ENCODE measurements around the gene UACA. TPM values are rescaled to one million over a fixed set of nuclear protein-coding genes. Genes with fewer than 3 reads are reported as not detected.

The UACA gene
- total RNA-seq, 1 experiment from 2014 or later, result 44.8 TPM

DNA sequence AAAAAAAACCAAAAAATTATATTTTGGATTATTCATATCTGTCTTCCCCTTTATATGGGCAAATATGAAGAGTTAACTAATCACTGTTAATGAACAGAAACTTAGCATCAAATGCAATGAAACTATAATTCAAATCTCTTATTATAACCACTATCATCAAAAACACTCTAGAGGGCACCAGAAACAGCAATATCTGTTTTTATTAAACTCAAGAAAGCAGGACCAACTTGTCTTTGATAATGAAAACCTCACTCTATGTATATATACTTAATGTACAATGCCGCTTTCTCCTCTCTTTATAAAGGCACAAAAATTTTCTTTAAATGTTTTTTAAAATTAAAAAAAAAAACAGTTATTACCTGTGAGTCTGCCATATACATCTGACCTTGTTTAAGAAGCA is 92.7 kb downstream of the UACA start:
- TF ChIP-seq ZNF219 (CRISPR knock-in tag; IDR thresholded peaks at IDR 0.05; ENCODE audit: borderline replicate concordance), result no peak
- TF ChIP-seq ZNF396 (CRISPR knock-in tag; IDR thresholded peaks at IDR 0.05; ENCODE audit: borderline replicate concordance), result no peak
- no peak for TF ChIP-seq ZNF671 (CRISPR knock-in tag; IDR thresholded peaks at IDR 0.05)
- no peak for TF ChIP-seq SMAD3 (CRISPR knock-in tag; IDR thresholded peaks at IDR 0.05; ENCODE audit: borderline replicate concordance)
- TF ChIP-seq PRDM15 (CRISPR knock-in tag; IDR thresholded peaks at IDR 0.05), result no peak

DNA sequence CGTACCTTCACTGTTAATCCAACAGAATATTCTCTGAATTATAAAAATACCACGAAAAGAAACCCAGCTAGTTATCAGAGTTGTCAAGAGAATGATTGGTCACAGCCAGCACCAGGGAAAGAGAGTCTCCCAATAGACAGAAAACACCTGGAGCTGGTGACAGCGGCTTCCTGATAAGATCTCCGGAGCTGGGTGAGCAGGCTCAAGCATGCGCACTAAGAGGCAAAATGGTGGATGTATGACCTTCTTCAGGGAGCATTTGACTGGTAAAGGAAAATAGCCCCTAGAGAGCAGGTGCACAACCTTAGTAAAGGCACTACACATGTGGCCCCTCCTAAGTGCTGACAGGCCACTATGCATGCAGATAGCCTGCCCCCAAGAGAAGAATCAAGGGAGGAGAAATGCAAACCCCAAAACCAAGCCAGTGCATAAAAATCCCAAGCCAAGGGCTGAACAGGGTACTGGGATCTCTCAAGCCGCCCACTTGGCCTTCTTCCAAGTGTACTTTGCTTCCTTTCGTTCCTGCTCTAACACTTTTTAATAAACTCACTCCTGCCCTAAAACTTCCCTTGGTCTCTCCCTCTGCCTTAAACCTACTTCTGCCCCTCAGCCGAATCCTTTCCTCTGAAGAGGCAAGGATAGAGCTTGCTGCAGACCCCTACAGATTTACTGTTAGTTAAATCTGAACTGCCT is 93.2 kb downstream of the UACA start:
- H3K27ac Mint-ChIP-seq, result no peak overlapping the region
- TF ChIP-seq NR1H2 (CRISPR knock-in tag; IDR thresholded peaks at IDR 0.05) (no peak), MXD4 (CRISPR knock-in tag; IDR thresholded peaks at IDR 0.05; ENCODE audit: borderline replicate concordance) (no peak), SOX15 (CRISPR knock-in tag; IDR thresholded peaks at IDR 0.05) (no peak), TEAD1 (CRISPR knock-in tag; IDR thresholded peaks at IDR 0.05) (no peak), ZNF317 (CRISPR knock-in tag; IDR thresholded peaks at IDR 0.05; ENCODE audit: borderline replicate concordance, low read depth) (no peak), NFE2L1 (CRISPR knock-in tag; IDR thresholded peaks at IDR 0.05) (no peak), SMAD3 (CRISPR knock-in tag; IDR thresholded peaks at IDR 0.05; ENCODE audit: borderline replicate concordance) (no peak), JUN (CRISPR knock-in tag; IDR thresholded peaks at IDR 0.05) (no peak), ZNF281 (CRISPR knock-in tag; IDR thresholded peaks at IDR 0.05) (no peak)
- TF ChIP-seq, protein P1, sequence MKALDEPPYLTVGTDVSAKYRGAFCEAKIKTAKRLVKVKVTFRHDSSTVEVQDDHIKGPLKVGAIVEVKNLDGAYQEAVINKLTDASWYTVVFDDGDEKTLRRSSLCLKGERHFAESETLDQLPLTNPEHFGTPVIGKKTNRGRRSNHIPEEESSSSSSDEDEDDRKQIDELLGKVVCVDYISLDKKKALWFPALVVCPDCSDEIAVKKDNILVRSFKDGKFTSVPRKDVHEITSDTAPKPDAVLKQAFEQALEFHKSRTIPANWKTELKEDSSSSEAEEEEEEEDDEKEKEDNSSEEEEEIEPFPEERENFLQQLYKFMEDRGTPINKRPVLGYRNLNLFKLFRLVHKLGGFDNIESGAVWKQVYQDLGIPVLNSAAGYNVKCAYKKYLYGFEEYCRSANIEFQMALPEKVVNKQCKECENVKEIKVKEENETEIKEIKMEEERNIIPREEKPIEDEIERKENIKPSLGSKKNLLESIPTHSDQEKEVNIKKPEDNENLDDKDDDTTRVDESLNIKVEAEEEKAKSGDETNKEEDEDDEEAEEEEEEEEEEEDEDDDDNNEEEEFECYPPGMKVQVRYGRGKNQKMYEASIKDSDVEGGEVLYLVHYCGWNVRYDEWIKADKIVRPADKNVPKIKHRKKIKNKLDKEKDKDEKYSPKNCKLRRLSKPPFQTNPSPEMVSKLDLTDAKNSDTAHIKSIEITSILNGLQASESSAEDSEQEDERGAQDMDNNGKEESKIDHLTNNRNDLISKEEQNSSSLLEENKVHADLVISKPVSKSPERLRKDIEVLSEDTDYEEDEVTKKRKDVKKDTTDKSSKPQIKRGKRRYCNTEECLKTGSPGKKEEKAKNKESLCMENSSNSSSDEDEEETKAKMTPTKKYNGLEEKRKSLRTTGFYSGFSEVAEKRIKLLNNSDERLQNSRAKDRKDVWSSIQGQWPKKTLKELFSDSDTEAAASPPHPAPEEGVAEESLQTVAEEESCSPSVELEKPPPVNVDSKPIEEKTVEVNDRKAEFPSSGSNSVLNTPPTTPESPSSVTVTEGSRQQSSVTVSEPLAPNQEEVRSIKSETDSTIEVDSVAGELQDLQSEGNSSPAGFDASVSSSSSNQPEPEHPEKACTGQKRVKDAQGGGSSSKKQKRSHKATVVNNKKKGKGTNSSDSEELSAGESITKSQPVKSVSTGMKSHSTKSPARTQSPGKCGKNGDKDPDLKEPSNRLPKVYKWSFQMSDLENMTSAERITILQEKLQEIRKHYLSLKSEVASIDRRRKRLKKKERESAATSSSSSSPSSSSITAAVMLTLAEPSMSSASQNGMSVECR (CRISPR knock-in tag; IDR thresholded peaks at IDR 0.05; ENCODE audit: borderline replicate concordance), result no peak
- POLR2A ChIA-PET, result interaction anchor here (0.5 kb wide), 1 partner anchor 47 kb away, joined by 3 read pairs; no protein-coding TSS in a partner anchor
- no peak for DNase-seq (ENCODE audit: low spot score)
- peaks cover 7% of the 10 kb centered on the region for H3K4me1 Mint-ChIP-seq
- no peaks in the 10 kb centered on the region for H3K9me3 Mint-ChIP-seq
- H3K27me3 Mint-ChIP-seq (ENCODE audit: low read depth), result no peaks in the 10 kb centered on the region
- no peak overlapping the region for H3K4me3 Mint-ChIP-seq
- CTCF ChIA-PET, result interaction anchor here (0.7 to 1.0 kb wide), 4 partner anchors 10 to 142 kb away, joined by 3 to 4 read pairs (median 3); no protein-coding TSS in a partner anchor
- ATAC-seq, result peak; percentile 36; the same call in 1 of the 2 replicates
- no peaks in the 10 kb centered on the region for H3K36me3 Mint-ChIP-seq

More for the DNA sequence above, 92.7 kb downstream of the UACA start:
- H3K4me1 Mint-ChIP-seq, result peaks cover 7% of the 10 kb centered on the region
- ChIA-PET POLR2A (interaction anchor here (0.5 kb wide), 1 partner anchor 46 kb away, joined by 3 read pairs; no protein-coding TSS in a partner anchor), CTCF (interaction anchor here (0.7 to 1.0 kb wide), 4 partner anchors 9 to 141 kb away, joined by 3 to 4 read pairs (median 3); no protein-coding TSS in a partner anchor)
- H3K9me3 Mint-ChIP-seq, result no peaks in the 10 kb centered on the region
- no peaks in the 10 kb centered on the region for H3K27me3 Mint-ChIP-seq (ENCODE audit: low read depth)
- DNase-seq (ENCODE audit: low spot score) (no peak), ATAC-seq (no peak)
- no peaks in the 10 kb centered on the region for H3K36me3 Mint-ChIP-seq
- H3K27ac Mint-ChIP-seq, result no peak overlapping the region
- no peak overlapping the region for H3K4me3 Mint-ChIP-seq
